Activated naive CD4-positive, alpha-beta T cell treated with anti-CD3 and anti-CD28 coated beads for 36 hours (primary cell): ENCODE data around the gene PTPRN2. TPM values are rescaled to one million over a fixed set of nuclear protein-coding genes. Genes with fewer than 3 reads are reported as not detected.
"Not testable (repeated sequence)": the region's sequence is repeated elsewhere in the genome, so short reads cannot be mapped to it uniquely, and the experiment has no call there.

Experiments
- CTCF ChIA-PET: fragments of 350-600 bp; sonication (Branson Sonifier 250); formaldehyde crosslinking; loops from one replicate; lab custom pipeline; 2021; ENCODE audit warnings: antibody characterized with exemption; lab: Charles Lee
- DNase-seq: peaks from one replicate; pipeline ENCODE4 v3.0.0-alpha.2; 2020
- H3K27ac Mint-ChIP-seq: one replicate; pipeline ENCODE4 v1.8.0; 2021; ENCODE audit warnings: mild to moderate bottlenecking, mixed read lengths
- H3K27me3 Mint-ChIP-seq: one replicate; pipeline ENCODE4 v1.8.0; 2021; ENCODE audit warnings: low read depth, mixed read lengths
- H3K36me3 Mint-ChIP-seq: one replicate; pipeline ENCODE4 v1.8.0; 2021; ENCODE audit warnings: low read depth, mixed read lengths
- H3K4me1 Mint-ChIP-seq: one replicate; pipeline ENCODE4 v1.8.0; 2021; ENCODE audit warnings: low read depth, mixed read lengths
- H3K4me3 Mint-ChIP-seq: one replicate; pipeline ENCODE4 v1.8.0; 2021; ENCODE audit warnings: mild to moderate bottlenecking, moderate library complexity, mixed read lengths
- H3K9me3 Mint-ChIP-seq: one replicate; pipeline ENCODE4 v1.8.0; 2021; ENCODE audit warnings: mixed read lengths
- intact Hi-C: fragments of 100-400 bp; cut with micrococcal nuclease; formaldehyde crosslinking; loops from one replicate; pipeline ENCODE4 v1.15.1; 2023
- total RNA-seq, 2 experiments: library from RNA; stranded (reverse); gene quantifications; one replicate each; pipeline ENCODE4 v1.2.3, GENCODE V29; 2021

PTPRN2 gene
- total RNA-seq, 2 experiments from 2014 or later = 0.54 to 0.62 TPM

GRCh38 chr7:158049271-158049670 lies 538.4 kb downstream of the PTPRN2 start:
- H3K27me3 Mint-ChIP-seq = no peaks in the 10 kb centered on the region
- no peaks in the 10 kb centered on the region for H3K36me3 Mint-ChIP-seq
- CTCF ChIA-PET = no interaction called here
- H3K27ac Mint-ChIP-seq = no peak overlapping the region
- intact Hi-C loops = no loop called here
- DNase-seq = no peak
- no peaks in the 10 kb centered on the region for H3K9me3 Mint-ChIP-seq
- no peaks in the 10 kb centered on the region for H3K4me1 Mint-ChIP-seq
- H3K4me3 Mint-ChIP-seq = no peak overlapping the region

DNA sequence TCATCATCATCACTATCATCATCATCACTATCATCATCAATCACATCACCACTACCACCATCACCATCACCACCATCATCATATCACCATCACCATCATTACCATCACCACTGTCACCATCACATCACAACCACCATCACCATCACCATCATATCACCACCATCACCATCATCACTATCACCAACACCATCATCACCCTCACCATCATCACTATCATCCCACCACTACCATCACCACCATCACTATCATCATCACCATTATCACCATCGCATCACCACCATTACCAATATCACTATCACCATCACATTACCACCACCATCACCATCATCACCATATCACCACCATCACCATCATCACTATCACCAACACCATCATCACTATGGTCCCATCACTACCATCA lies 539.1 kb downstream of the PTPRN2 start:
- no peak for DNase-seq
- H3K36me3 Mint-ChIP-seq = no peaks in the 10 kb centered on the region
- CTCF ChIA-PET = no interaction called here
- no peaks in the 10 kb centered on the region for H3K27me3 Mint-ChIP-seq
- intact Hi-C loops = no loop called here
- no peaks in the 10 kb centered on the region for H3K9me3 Mint-ChIP-seq
- no peak overlapping the region for H3K27ac Mint-ChIP-seq
- no peak overlapping the region for H3K4me3 Mint-ChIP-seq
- no peaks in the 10 kb centered on the region for H3K4me1 Mint-ChIP-seq

GRCh38 chr7:158047391-158048059 lies 540.1 kb downstream of the PTPRN2 start:
- no peak for DNase-seq
- Mint-ChIP-seq H3K4me3 (no peak overlapping the region), H3K9me3 (no peaks in the 10 kb centered on the region), H3K27me3 (peaks cover 2% of the 10 kb centered on the region), H3K4me1 (no peaks in the 10 kb centered on the region), H3K27ac (no peak overlapping the region), H3K36me3 (no peaks in the 10 kb centered on the region)
- CTCF ChIA-PET = no interaction called here
- intact Hi-C loops = no loop called here

- intact Hi-C loops, H3K27me3 Mint-ChIP-seq, H3K9me3 Mint-ChIP-seq, CTCF ChIA-PET, H3K4me1 Mint-ChIP-seq, DNase-seq, H3K4me3 Mint-ChIP-seq, H3K36me3 Mint-ChIP-seq, H3K27ac Mint-ChIP-seq: not testable (repeated sequence)
Observed at GRCh38 chr7:158046246-158046645, 541.4 kb downstream of the PTPRN2 start.

DNA sequence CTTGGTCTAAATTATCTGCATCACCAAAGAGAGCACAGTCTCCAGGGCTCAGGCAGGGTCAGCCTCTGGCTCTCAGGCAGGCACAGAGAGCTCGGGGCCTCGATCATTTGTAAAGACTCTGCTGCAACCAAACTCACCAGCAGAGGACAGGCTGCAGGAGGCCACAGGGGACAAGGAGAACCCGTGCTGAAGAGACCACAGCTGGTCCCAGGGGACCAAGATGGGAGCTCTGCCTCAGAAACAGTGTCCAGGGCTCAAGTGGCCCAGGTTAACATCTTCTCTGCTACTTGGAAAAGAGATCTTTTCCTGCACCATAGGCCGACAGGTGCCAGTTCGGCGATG lies 543.2 kb downstream of the PTPRN2 start:
- Mint-ChIP-seq H3K27me3 (peaks cover 3% of the 10 kb centered on the region), H3K36me3 (no peaks in the 10 kb centered on the region), H3K4me3 (no peak overlapping the region), H3K9me3 (peaks cover 9% of the 10 kb centered on the region), H3K4me1 (no peaks in the 10 kb centered on the region), H3K27ac (no peak overlapping the region)
- intact Hi-C loops = no loop called here
- DNase-seq = no peak
- CTCF ChIA-PET = interaction anchor here (0.5 kb wide), 1 partner anchor 57 kb away, joined by 6 read pairs; no protein-coding TSS in a partner anchor

- H3K36me3 Mint-ChIP-seq = no peaks in the 10 kb centered on the region
- peaks cover 14% of the 10 kb centered on the region for H3K9me3 Mint-ChIP-seq
- H3K27me3 Mint-ChIP-seq = peaks cover 3% of the 10 kb centered on the region
- no peak for DNase-seq
- H3K4me3 Mint-ChIP-seq = no peak overlapping the region
- CTCF ChIA-PET = interaction anchor here (0.5 kb wide), 1 partner anchor 57 kb away, joined by 6 read pairs; no protein-coding TSS in a partner anchor
- no peak overlapping the region for H3K27ac Mint-ChIP-seq
- intact Hi-C loops = no loop called here
- H3K4me1 Mint-ChIP-seq = no peaks in the 10 kb centered on the region
Observed at GRCh38 chr7:158043551-158044481, 543.8 kb downstream of the PTPRN2 start.

- peaks cover 7% of the 10 kb centered on the region for H3K27me3 Mint-ChIP-seq
- intact Hi-C loops = no loop called here
- H3K27ac Mint-ChIP-seq = no peak overlapping the region
- CTCF ChIA-PET = no interaction called here
- H3K36me3 Mint-ChIP-seq = no peaks in the 10 kb centered on the region
- DNase-seq = no peak
- no peaks in the 10 kb centered on the region for H3K4me1 Mint-ChIP-seq
- H3K4me3 Mint-ChIP-seq = no peak overlapping the region
- peaks cover 17% of the 10 kb centered on the region for H3K9me3 Mint-ChIP-seq
Observed at GRCh38 chr7:158042156-158042880, 545.3 kb downstream of the PTPRN2 start.

GRCh38 chr7:158040199-158040598 lies 547.4 kb downstream of the PTPRN2 start:
- peaks cover 17% of the 10 kb centered on the region for H3K9me3 Mint-ChIP-seq
- intact Hi-C loops = no loop called here
- CTCF ChIA-PET = no interaction called here
- H3K36me3 Mint-ChIP-seq = no peaks in the 10 kb centered on the region
- no peak for DNase-seq
- no peaks in the 10 kb centered on the region for H3K4me1 Mint-ChIP-seq
- H3K27ac Mint-ChIP-seq = no peak overlapping the region
- peaks cover 7% of the 10 kb centered on the region for H3K27me3 Mint-ChIP-seq
- no peak overlapping the region for H3K4me3 Mint-ChIP-seq

DNA sequence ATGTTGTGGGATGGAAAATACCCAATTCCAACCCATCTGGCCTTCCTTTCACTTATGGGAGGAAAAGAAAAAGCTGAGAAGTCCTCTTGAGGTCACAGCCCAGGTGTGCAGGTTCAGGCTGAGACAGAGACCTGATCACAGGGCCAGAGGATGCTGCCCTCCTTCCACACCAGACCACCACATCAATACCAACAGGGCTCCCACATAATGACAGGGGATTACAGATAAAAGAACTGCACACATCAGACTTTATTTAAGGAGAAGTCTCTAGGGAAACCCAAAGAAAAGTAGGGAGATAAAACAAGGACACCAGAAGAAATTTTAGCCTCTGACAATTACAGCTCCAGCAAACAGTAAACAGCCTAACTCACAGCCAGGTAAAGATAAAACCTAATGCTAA lies 548.4 kb downstream of the PTPRN2 start:
- CTCF ChIA-PET = no interaction called here

DNA sequence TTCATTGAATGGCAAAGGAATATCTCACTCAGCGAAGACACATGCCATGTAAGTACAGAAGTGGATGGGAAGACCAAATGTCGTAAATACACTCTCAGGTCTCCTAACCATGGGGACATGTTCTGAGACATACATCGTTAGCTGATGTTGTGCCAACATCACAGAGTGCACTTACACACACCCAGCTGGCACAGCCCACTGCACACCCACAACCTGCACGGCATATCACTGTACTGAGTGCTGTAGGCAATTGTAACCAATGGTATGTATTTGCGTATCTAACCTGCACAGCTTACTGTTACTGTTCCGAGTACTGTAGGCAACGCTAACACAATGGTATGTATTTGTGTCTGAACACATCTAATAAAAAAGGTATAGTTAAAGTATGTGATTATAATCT lies 550.4 kb downstream of the PTPRN2 start:
- intact Hi-C loops = no loop called here
- Mint-ChIP-seq H3K27me3 (peaks cover 10% of the 10 kb centered on the region), H3K36me3 (no peaks in the 10 kb centered on the region), H3K4me3 (no peak overlapping the region), H3K9me3 (peaks cover 26% of the 10 kb centered on the region), H3K4me1 (no peaks in the 10 kb centered on the region), H3K27ac (no peak overlapping the region)
- DNase-seq = no peak
- CTCF ChIA-PET = no interaction called here

More for the DNA sequence above, 548.4 kb downstream of the PTPRN2 start:
- peaks cover 18% of the 10 kb centered on the region for H3K9me3 Mint-ChIP-seq
- H3K4me1 Mint-ChIP-seq = no peaks in the 10 kb centered on the region
- no peaks in the 10 kb centered on the region for H3K36me3 Mint-ChIP-seq
- no peak overlapping the region for H3K4me3 Mint-ChIP-seq
- no peak overlapping the region for H3K27ac Mint-ChIP-seq
- DNase-seq = no peak
- peaks cover 9% of the 10 kb centered on the region for H3K27me3 Mint-ChIP-seq
- intact Hi-C loops = no loop called here

- peaks cover 26% of the 10 kb centered on the region for H3K9me3 Mint-ChIP-seq
Observed at GRCh38 chr7:158035343-158035742, 552.3 kb downstream of the PTPRN2 start.

DNA sequence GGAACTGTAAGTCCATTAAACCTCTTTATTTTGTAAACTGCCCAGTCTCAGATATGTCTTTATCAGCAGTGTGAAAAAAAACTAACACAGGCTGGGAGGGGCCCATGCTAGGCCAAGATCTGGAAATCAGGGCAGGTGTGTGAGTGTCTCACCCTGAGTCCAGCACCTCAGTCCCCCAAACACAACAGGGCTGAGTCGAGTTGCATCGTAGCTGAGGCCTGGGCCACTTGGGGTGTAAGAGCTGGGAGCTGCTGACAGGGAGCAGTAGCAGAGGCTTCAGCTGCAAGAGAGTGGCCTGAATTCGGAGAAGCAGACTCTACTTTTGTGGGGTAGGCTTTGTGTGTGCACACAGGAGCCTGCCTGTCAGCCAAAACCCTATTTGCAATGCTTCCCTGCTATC lies 553.1 kb downstream of the PTPRN2 start:
- intact Hi-C loops = no loop called here
- Mint-ChIP-seq H3K4me3 (no peak overlapping the region), H3K36me3 (no peaks in the 10 kb centered on the region), H3K27ac (no peak overlapping the region), H3K4me1 (no peaks in the 10 kb centered on the region), H3K27me3 (peaks cover 11% of the 10 kb centered on the region), H3K9me3 (peaks cover 18% of the 10 kb centered on the region)
- CTCF ChIA-PET = no interaction called here
- no peak for DNase-seq

More at GRCh38 chr7:158035343-158035742, 552.3 kb downstream of the PTPRN2 start:
- no peak for DNase-seq
- intact Hi-C loops = no loop called here
- no peak overlapping the region for H3K27ac Mint-ChIP-seq
- H3K27me3 Mint-ChIP-seq = peaks cover 11% of the 10 kb centered on the region
- no peaks in the 10 kb centered on the region for H3K36me3 Mint-ChIP-seq
- CTCF ChIA-PET = no interaction called here
- no peaks in the 10 kb centered on the region for H3K4me1 Mint-ChIP-seq
- H3K4me3 Mint-ChIP-seq = no peak overlapping the region
